Measurements from ENCODE around the gene UBE3A.
"Not testable (repeated sequence)": the region's sequence is repeated elsewhere in the genome, so short reads cannot be mapped to it uniquely, and the experiment has no call there.

Gene UBE3A

DNA sequence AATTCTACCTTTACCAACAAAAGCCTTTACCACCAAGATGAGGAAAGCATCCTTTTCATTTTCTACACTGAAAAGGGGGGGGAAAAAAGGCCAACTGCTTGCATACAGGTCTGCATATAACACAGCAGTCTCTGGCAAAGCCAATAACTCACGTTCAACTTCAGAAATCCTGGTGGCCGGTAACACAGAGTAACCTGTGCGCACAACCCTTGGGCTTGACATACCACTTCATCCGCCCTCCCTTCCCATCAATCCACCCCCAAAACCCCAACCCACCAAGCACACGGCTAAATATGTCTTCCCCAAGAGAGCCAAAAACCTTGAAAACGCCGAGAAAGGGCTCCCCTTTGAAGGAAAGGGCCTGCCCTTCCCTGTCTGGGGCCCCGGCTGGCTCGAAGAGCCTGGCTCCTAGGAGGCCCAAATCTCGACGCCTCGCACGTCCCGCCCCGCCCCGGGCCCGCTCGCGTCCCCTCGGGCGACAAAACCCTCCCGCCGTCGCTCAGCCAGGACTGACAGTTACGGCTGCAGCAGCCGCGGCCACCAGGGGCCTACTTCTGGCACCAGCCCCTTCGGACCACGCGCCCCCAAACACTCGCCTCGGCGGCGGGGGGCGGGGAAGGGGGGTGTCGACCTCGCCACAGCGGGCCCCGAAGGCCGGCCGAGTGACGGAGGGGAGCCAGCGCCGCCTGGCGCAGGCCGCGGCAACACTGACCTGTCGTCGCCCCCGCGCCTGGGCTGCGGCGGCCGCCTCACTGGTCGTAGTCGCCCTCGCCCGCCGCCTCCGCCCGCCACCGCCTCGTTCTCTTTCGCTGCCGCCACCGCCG lies 835 bp downstream of the UBE3A start:
- DNase-seq = peak; percentile 25 to 35 (median 30)

GRCh38 chr15:25436707-25437106 lies 2.1 kb downstream of the UBE3A start:
- DNase-seq = no peak

DNA sequence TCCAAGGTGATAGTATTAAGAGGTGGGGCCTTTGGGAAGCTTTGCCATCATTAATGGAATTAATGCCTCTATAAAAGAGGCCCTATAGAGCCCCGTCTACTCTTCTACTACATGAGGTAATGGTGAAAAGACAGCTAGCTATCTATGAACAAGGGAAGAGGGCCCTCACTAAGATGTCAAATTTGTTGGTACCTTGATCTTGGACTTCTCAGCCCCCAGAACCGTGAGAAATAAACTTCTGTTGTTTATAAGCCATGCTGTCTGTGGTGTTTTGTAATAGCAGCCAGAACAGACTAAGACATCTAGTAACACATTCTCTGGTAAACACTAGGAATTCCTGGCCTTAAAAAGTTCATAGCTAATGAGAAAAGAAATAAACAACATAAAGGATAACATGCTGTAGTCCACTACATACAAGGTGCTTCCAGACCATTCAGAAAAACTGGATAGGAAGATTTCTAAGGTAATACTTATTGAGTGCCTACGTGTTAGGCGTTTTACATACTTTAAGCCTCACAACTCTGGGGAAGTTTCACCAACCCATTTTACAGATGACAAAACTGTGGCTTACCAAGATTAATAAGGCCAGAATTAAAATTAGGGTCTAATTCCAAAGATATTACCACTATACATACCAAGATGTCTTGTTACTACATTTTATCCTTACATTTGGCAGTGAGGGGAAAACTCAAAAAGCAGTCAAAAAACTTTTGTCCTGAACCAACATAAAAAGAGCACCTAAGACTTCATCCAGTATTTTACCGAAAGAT lies 3.2 kb downstream of the UBE3A start:
- DNase-seq = no peak

DNA sequence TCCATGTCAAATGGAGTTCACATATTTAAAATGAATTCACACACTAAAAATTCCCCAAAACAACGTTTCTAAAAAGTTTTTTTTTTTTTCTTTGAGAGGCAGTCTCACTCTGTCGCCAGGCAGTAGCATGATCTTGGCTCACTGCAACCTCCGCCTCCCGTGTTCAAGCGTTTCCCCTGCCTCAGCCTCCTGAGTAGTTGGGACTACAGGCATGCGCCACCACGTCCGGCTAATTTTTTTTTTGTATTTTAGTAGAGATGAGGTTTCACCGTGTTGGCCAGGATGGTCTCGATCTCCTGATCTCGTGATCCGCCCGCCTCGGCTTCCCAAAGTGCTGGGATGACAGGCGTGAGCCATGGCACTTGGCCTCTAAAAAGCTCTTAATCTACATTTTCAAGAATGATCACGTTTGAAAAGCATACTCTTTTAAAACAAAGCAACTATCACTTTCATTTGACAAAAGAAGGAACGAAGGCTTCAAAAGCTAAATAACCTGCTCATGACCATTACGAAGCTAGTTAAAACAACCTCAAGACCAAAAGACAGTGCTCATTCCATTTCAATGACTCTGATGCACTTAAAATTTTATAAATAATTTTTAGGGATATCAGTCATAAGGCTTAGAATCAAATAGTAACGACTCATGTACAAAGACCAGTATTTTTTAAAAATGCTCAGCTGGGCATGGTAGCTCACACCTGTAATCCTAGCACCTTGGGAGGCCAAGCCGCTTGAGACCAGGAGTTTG lies 5.5 kb downstream of the UBE3A start:
- no peak for DNase-seq

GRCh38 chr15:25431836-25432561 lies 6.8 kb downstream of the UBE3A start:
- DNase-seq = no peak

DNA sequence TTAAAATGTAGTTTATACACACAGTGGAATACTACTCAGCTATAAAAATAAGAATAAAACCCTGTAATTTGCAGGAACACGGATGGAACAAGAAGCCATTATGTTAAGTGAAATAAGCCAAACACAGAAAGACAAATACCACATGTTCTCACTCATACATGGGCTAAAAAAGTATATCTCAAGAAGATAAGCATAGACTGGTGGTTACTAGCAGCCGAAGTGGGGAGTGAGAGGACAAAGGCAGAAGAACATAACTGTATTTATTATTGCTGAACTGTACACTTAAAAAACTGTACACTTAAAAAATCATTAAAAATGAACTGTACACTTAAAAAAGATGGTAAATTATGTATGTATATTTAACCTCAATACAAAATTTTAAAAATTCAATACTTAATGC lies 11.0 kb downstream of the UBE3A start:
- no peak for DNase-seq

- DNase-seq = no peak
Observed at GRCh38 chr15:25426896-25427610, 11.8 kb downstream of the UBE3A start.

GRCh38 chr15:25424073-25424472 lies 14.8 kb downstream of the UBE3A start:
- DNase-seq = no peak

GRCh38 chr15:25422021-25422420 lies 16.8 kb downstream of the UBE3A start:
- DNase-seq = no peak

DNA sequence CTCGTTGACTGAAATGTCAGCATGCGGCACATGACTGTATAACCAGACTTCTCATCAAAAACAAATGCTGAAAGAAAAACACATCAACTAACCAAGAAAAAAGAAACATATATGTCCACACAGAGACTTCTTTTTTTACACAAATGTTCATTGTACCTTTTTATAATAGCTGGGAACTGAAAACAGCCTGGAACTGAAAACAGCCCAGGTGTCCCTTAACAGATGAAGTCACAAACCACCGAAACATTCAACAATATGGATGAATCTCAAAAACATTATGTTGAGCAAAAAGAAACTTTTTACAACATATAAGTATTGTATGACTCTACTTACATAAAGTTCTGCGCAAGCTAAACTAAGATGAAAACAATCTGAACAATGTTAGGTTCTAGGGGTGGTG lies 20.6 kb downstream of the UBE3A start:
- DNase-seq = no peak

GRCh38 chr15:25417604-25418003 lies 21.2 kb downstream of the UBE3A start:
- DNase-seq = no peak

GRCh38 chr15:25416693-25417092 lies 22.1 kb downstream of the UBE3A start:
- no peak for DNase-seq

GRCh38 chr15:25415707-25416106 lies 23.1 kb downstream of the UBE3A start:
- no peak for DNase-seq

DNA sequence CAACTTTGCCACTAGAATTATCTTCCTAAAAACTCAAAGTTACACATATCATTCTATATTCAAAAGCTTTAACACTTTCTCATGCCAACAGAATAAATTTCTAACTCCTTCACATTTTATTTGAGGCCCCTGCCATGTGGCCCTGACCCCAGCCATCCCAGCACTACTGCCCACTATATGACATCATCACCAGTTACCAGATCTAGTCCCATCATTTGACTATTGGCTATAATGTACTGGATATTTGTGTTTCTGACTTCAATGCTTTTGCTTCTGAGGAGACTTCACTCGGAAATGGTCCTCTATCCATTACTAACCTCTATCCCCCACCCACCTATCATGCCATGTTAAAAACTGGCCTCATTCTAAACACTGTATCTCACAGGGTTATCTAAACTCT lies 23.6 kb downstream of the UBE3A start:
- no peak for DNase-seq

GRCh38 chr15:25410649-25411048 lies 28.2 kb downstream of the UBE3A start:
- DNase-seq = no peak

DNA sequence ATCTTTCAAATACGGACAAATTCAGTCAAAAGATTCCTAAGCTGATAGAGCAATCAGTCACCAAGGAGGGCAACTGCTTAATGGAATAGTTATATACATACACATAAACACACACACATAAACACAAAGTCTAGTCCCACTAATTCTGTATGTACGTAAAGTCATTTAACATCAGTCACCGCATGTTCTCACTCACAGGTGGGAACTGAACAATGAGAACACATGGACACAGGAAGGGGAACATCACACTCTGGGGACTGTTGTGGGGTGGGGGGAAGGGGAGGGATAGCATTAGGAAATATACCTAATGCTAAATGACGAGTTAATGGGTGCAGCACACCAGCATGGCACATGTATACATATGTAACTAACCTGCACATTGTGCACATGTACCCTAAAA lies 29.1 kb downstream of the UBE3A start:
- not testable (repeated sequence) for DNase-seq

- no peak for DNase-seq
Observed at GRCh38 chr15:25408929-25409328, 29.9 kb downstream of the UBE3A start.

GRCh38 chr15:25408428-25408827 lies 30.4 kb downstream of the UBE3A start:
- no peak for DNase-seq

DNA sequence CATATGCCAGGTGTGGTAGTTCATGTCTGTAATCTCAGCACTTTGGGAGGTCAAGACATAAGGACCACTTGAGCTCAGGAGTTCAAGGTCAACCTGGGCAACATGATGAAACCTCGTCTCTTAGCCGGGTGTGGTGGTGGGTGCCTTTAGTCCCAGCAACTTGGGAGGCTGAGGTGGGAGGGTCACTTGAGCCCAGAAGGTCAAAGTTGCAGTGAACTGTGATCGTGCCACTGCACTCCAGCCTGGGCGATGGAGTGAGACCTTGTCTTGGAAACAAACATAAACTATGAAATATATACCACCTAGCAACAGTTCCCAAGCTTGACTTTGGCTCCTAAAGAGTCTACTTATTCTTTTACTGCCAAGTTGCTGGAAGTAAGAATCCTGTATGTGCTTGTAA lies 30.9 kb downstream of the UBE3A start:
- no peak for DNase-seq

DNA sequence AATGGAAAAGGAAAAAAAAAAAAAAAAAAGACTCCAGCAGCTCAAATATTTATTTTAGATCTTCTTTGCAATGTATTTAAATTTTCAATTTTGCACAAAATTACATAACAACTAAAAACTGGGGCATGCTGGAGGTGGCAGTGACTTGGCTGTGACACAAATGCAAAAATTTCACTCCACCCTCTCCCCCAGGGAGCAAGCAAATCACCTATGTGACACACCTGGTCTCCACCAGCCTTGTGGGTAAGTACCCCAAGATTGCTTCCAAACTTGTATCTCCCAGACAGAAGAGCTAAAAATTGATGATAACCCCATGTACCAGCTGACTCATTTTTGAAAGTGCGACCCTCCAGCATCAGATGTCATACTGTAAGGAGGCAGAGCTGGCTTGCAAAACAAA lies 32.0 kb downstream of the UBE3A start:
- no peak for DNase-seq

DNA sequence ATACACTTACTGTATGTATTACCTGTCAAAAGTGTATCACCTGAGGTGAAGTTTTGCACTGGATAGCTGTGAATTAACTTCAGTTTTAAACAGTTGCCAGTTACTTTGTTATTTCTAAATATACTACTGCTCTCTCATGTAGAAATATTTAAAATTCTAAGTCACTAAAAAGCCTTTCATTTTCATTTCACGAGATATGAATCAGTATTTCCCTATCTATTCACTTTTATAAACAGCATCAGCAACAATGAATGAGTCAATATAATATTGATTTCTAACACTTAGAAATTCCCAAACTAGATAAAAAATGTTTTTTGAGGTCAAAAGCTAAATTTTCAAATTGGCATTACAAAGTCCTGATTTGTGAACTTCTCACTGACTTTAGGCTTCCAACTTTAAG lies 32.6 kb downstream of the UBE3A start:
- DNase-seq = no peak

GRCh38 chr15:25403771-25404170 lies 35.1 kb downstream of the UBE3A start:
- no peak for DNase-seq

All from activated CD4-positive, CD25-positive, alpha-beta regulatory T cell (primary cell).